Measurements from ENCODE around the gene MELK. TPM values are rescaled to one million over a fixed set of nuclear protein-coding genes. Genes with fewer than 3 reads are reported as not detected.

The MELK gene
- total RNA-seq, 2 donors from 2014 or later, result 37.2 to 57.7 TPM

GRCh38 chr9:36676091-36676490 is 103.4 kb downstream of the MELK start:
- Mint-ChIP-seq H3K36me3 (ENCODE audit: low read depth) (peaks cover 45% of the 10 kb centered on the region), H3K4me3 (no peak overlapping the region), H3K4me1 (no peaks in the 10 kb centered on the region), H3K27ac (no peak overlapping the region), H3K27me3 (no peaks in the 10 kb centered on the region), H3K9me3 (no peaks in the 10 kb centered on the region)
- ATAC-seq (replicated peaks), result no peak

GRCh38 chr9:36676778-36677485 is 104.2 kb downstream of the MELK start:
- peaks cover 40% of the 10 kb centered on the region for H3K36me3 Mint-ChIP-seq (ENCODE audit: low read depth)
- no peaks in the 10 kb centered on the region for H3K4me1 Mint-ChIP-seq
- no peaks in the 10 kb centered on the region for H3K9me3 Mint-ChIP-seq
- ATAC-seq (replicated peaks), result peak; percentile 85
- peak overlapping the region; percentile 5 for H3K27ac Mint-ChIP-seq
- no peaks in the 10 kb centered on the region for H3K27me3 Mint-ChIP-seq
- H3K4me3 Mint-ChIP-seq, result peak overlapping the region; percentile 14

GRCh38 chr9:36677611-36678010 is 104.9 kb downstream of the MELK start:
- Mint-ChIP-seq H3K4me3 (no peak overlapping the region), H3K4me1 (no peaks in the 10 kb centered on the region), H3K27ac (peak overlapping the region; percentile 5), H3K9me3 (no peaks in the 10 kb centered on the region), H3K27me3 (no peaks in the 10 kb centered on the region), H3K36me3 (ENCODE audit: low read depth) (peaks cover 38% of the 10 kb centered on the region)
- ATAC-seq (replicated peaks), result no peak

- H3K36me3 Mint-ChIP-seq (ENCODE audit: low read depth), result peaks cover 31% of the 10 kb centered on the region
- H3K9me3 Mint-ChIP-seq, result no peaks in the 10 kb centered on the region
Measured at GRCh38 chr9:36679710-36680109, 107.0 kb downstream of the MELK start.

GRCh38 chr9:36686471-36686870 is 113.8 kb downstream of the MELK start:
- Mint-ChIP-seq H3K4me3 (no peak overlapping the region), H3K36me3 (ENCODE audit: low read depth) (no peaks in the 10 kb centered on the region), H3K4me1 (no peaks in the 10 kb centered on the region), H3K27me3 (peaks cover 8% of the 10 kb centered on the region), H3K9me3 (no peaks in the 10 kb centered on the region), H3K27ac (no peak overlapping the region)
- no peak for ATAC-seq (replicated peaks)

More at GRCh38 chr9:36679710-36680109, 107.0 kb downstream of the MELK start:
- H3K27ac Mint-ChIP-seq, result no peak overlapping the region
- no peaks in the 10 kb centered on the region for H3K4me1 Mint-ChIP-seq
- H3K27me3 Mint-ChIP-seq, result no peaks in the 10 kb centered on the region
- ATAC-seq (replicated peaks), result no peak
- H3K4me3 Mint-ChIP-seq, result no peak overlapping the region

- no peak for ATAC-seq (replicated peaks)
- H3K4me3 Mint-ChIP-seq, result no peak overlapping the region
- no peaks in the 10 kb centered on the region for H3K4me1 Mint-ChIP-seq
- no peaks in the 10 kb centered on the region for H3K9me3 Mint-ChIP-seq
- H3K27me3 Mint-ChIP-seq, result peaks cover 11% of the 10 kb centered on the region
- no peak overlapping the region for H3K27ac Mint-ChIP-seq
- no peaks in the 10 kb centered on the region for H3K36me3 Mint-ChIP-seq (ENCODE audit: low read depth)
Measured at GRCh38 chr9:36690412-36691168, 117.9 kb downstream of the MELK start.

- peaks cover 11% of the 10 kb centered on the region for H3K27me3 Mint-ChIP-seq
- no peaks in the 10 kb centered on the region for H3K9me3 Mint-ChIP-seq
- no peaks in the 10 kb centered on the region for H3K4me1 Mint-ChIP-seq
- no peak overlapping the region for H3K4me3 Mint-ChIP-seq
- ATAC-seq (replicated peaks), result no peak
- H3K27ac Mint-ChIP-seq, result no peak overlapping the region
- H3K36me3 Mint-ChIP-seq (ENCODE audit: low read depth), result no peaks in the 10 kb centered on the region
Measured at GRCh38 chr9:36691671-36692070, 119.0 kb downstream of the MELK start.

- Mint-ChIP-seq H3K27me3 (peaks cover 10% of the 10 kb centered on the region), H3K36me3 (ENCODE audit: low read depth) (no peaks in the 10 kb centered on the region), H3K4me1 (no peaks in the 10 kb centered on the region), H3K27ac (no peak overlapping the region), H3K9me3 (peaks cover 12% of the 10 kb centered on the region), H3K4me3 (no peak overlapping the region)
- no peak for ATAC-seq (replicated peaks)
Measured at GRCh38 chr9:36698984-36699383, 126.3 kb downstream of the MELK start.

GRCh38 chr9:36704148-36704547 is 131.5 kb downstream of the MELK start:
- H3K4me1 Mint-ChIP-seq, result no peaks in the 10 kb centered on the region
- no peaks in the 10 kb centered on the region for H3K36me3 Mint-ChIP-seq (ENCODE audit: low read depth)
- H3K27me3 Mint-ChIP-seq, result peaks cover 19% of the 10 kb centered on the region
- no peak for ATAC-seq (replicated peaks)
- no peak overlapping the region for H3K27ac Mint-ChIP-seq
- no peak overlapping the region for H3K4me3 Mint-ChIP-seq
- H3K9me3 Mint-ChIP-seq, result peaks cover 4% of the 10 kb centered on the region

- no peak for ATAC-seq (replicated peaks)
- Mint-ChIP-seq H3K27me3 (peaks cover 3% of the 10 kb centered on the region), H3K27ac (no peak overlapping the region), H3K4me1 (no peaks in the 10 kb centered on the region), H3K36me3 (ENCODE audit: low read depth) (no peaks in the 10 kb centered on the region), H3K4me3 (no peak overlapping the region), H3K9me3 (peaks cover 4% of the 10 kb centered on the region)
Measured at GRCh38 chr9:36713515-36714490, 141.1 kb downstream of the MELK start.

GRCh38 chr9:36716496-36716895 is 143.8 kb downstream of the MELK start:
- Mint-ChIP-seq H3K4me1 (no peaks in the 10 kb centered on the region), H3K27ac (no peak overlapping the region), H3K9me3 (peaks cover 4% of the 10 kb centered on the region), H3K36me3 (ENCODE audit: low read depth) (no peaks in the 10 kb centered on the region), H3K4me3 (no peak overlapping the region), H3K27me3 (peaks cover 3% of the 10 kb centered on the region)
- ATAC-seq (replicated peaks), result no peak

- no peak overlapping the region for H3K4me3 Mint-ChIP-seq
- ATAC-seq (replicated peaks), result no peak
- peaks cover 4% of the 10 kb centered on the region for H3K9me3 Mint-ChIP-seq
- H3K27me3 Mint-ChIP-seq, result peaks cover 3% of the 10 kb centered on the region
- no peak overlapping the region for H3K27ac Mint-ChIP-seq
- no peaks in the 10 kb centered on the region for H3K4me1 Mint-ChIP-seq
- H3K36me3 Mint-ChIP-seq (ENCODE audit: low read depth), result no peaks in the 10 kb centered on the region
Measured at GRCh38 chr9:36717276-36717675, 144.6 kb downstream of the MELK start.

GRCh38 chr9:36718612-36719011 is 145.9 kb downstream of the MELK start:
- Mint-ChIP-seq H3K9me3 (peaks cover under 1% of the 10 kb centered on the region), H3K27ac (no peak overlapping the region), H3K4me1 (no peaks in the 10 kb centered on the region), H3K27me3 (peaks cover 7% of the 10 kb centered on the region), H3K36me3 (ENCODE audit: low read depth) (no peaks in the 10 kb centered on the region), H3K4me3 (no peak overlapping the region)
- no peak for ATAC-seq (replicated peaks)

GRCh38 chr9:36720043-36720442 is 147.3 kb downstream of the MELK start:
- no peak for ATAC-seq (replicated peaks)
- Mint-ChIP-seq H3K27ac (no peak overlapping the region), H3K4me1 (no peaks in the 10 kb centered on the region), H3K4me3 (no peak overlapping the region), H3K27me3 (peaks cover 7% of the 10 kb centered on the region), H3K36me3 (ENCODE audit: low read depth) (no peaks in the 10 kb centered on the region), H3K9me3 (no peaks in the 10 kb centered on the region)

Data from activated T-helper 17 cell treated with anti-CD3 and anti-CD28 coated beads, Interleukin-2, amount 50 U/mL, for 72 hours (primary cell).